Neuronal stem cell (in vitro differentiated cells): ENCODE data around the gene PTPN9.
"Not testable (repeated sequence)": the region's sequence is repeated elsewhere in the genome, so short reads cannot be mapped to it uniquely, and the experiment has no call there.

Experiments used
- DNase-seq: peaks from one replicate; pipeline ENCODE4 v3.0.0-alpha.2; 2013; ENCODE audit warnings: low spot score
- H2AFZ ChIP-seq: one replicate; pipeline ENCODE4 v1.6.1; 2013; ENCODE audit warnings: mild to moderate bottlenecking, low read length, inconsistent platforms
- H2AK5ac ChIP-seq: 2 replicates; pipeline ENCODE4 v1.6.1; 2013; ENCODE audit warnings: low read depth, mild to moderate bottlenecking, inconsistent platforms, low read length, moderate library complexity, mixed read lengths
- H2BK120ac ChIP-seq: 2 replicates; pipeline ENCODE4 v1.6.1; 2013; ENCODE audit warnings: low read depth, mild to moderate bottlenecking, inconsistent platforms, low read length, moderate library complexity, mixed read lengths
- H2BK12ac ChIP-seq: one replicate; pipeline ENCODE4 v1.6.1; 2013; ENCODE audit warnings: low read length, inconsistent platforms
- H2BK15ac ChIP-seq: 2 replicates; pipeline ENCODE4 v1.6.1; 2013; ENCODE audit warnings: mild to moderate bottlenecking, low read length, inconsistent platforms, mixed read lengths
- H2BK5ac ChIP-seq: one replicate; pipeline ENCODE4 v1.6.1; 2013; ENCODE audit warnings: inconsistent platforms, mild to moderate bottlenecking, low read length, moderate library complexity
- H3K14ac ChIP-seq: one replicate; pipeline ENCODE4 v1.6.1; 2013; ENCODE audit warnings: low read length, inconsistent platforms
- H3K18ac ChIP-seq: 2 replicates; pipeline ENCODE4 v1.6.1; 2013; ENCODE audit warnings: low read length, inconsistent platforms
- H3K23ac ChIP-seq: 2 replicates; pipeline ENCODE4 v1.6.1; 2013; ENCODE audit warnings: low read depth, mild to moderate bottlenecking, mixed read lengths, low read length, inconsistent platforms; ENCODE audit not compliant: poor library complexity
- H3K27ac ChIP-seq: replicated peaks from 3 replicates; pipeline ENCODE4 v1.5.1; 2013; ENCODE audit warnings: low read length, inconsistent platforms
- H3K27me3 ChIP-seq, 3 experiments: 2 replicates each; pipeline ENCODE4 v1.6.1; 2013; ENCODE audit warnings: low read length in 3 of 3, mild to moderate bottlenecking in 2 of 3, inconsistent platforms in 1 of 3, low read depth in 1 of 3, mixed read lengths in 1 of 3, moderate library complexity in 1 of 3; ENCODE audit not compliant: control insufficient read depth in 3 of 3, insufficient read depth in 3 of 3
- H3K36me3 ChIP-seq, 2 donors: replicated peaks in 1 of 2; 2 replicates each; pipeline ENCODE4 v1.6.1; 2013; ENCODE audit warnings: low read length in 2 of 2; ENCODE audit not compliant: control insufficient read depth in 2 of 2, insufficient read depth in 2 of 2
- H3K4ac ChIP-seq: 2 replicates; pipeline ENCODE4 v1.6.1; 2013; ENCODE audit warnings: inconsistent platforms, mild to moderate bottlenecking, low read length, moderate library complexity
- H3K4me1 ChIP-seq, 2 donors: 1 replicate in 1 of 2; 2 replicates in 1 of 2; pipeline ENCODE4 v1.6.1; 2013; ENCODE audit warnings: low read length in 2 of 2, low read depth in 1 of 2; ENCODE audit not compliant: control insufficient read depth in 2 of 2, insufficient read depth in 1 of 2
- H3K4me2 ChIP-seq: one replicate; pipeline ENCODE4 v1.6.1; 2013; ENCODE audit warnings: mild to moderate bottlenecking, low read length, inconsistent platforms; ENCODE audit not compliant: insufficient read depth, poor library complexity, severe bottlenecking
- H3K4me3 ChIP-seq, 2 donors: 2 replicates each; pipeline ENCODE4 v1.5.1; 2013; ENCODE audit warnings: low read length in 2 of 2, mild to moderate bottlenecking in 2 of 2, inconsistent platforms in 1 of 2, moderate library complexity in 1 of 2
- H3K79me1 ChIP-seq: one replicate; pipeline ENCODE4 v1.6.1; 2013; ENCODE audit warnings: low read depth, mild to moderate bottlenecking, inconsistent platforms, low read length, moderate library complexity
- H3K9ac ChIP-seq: one replicate; pipeline ENCODE4 v1.6.1; 2013; ENCODE audit warnings: mild to moderate bottlenecking, low read depth, low read length, inconsistent platforms; ENCODE audit not compliant: poor library complexity
- H3K9me3 ChIP-seq, 2 donors: replicated peaks in 1 of 2; 2 replicates each; pipeline versions ENCODE3 to v1.6.1; 2013; ENCODE audit warnings: low read length in 2 of 2, mild to moderate bottlenecking in 2 of 2, inconsistent platforms in 1 of 2, low read depth in 1 of 2, mixed read lengths in 1 of 2, moderate library complexity in 1 of 2; ENCODE audit not compliant: control insufficient read depth in 2 of 2, insufficient read depth in 1 of 2
- H4K8ac ChIP-seq: one replicate; pipeline ENCODE4 v1.6.1; 2013; ENCODE audit warnings: low read depth, mild to moderate bottlenecking, inconsistent platforms, low read length, moderate library complexity
- H4K91ac ChIP-seq: one replicate; pipeline ENCODE4 v1.6.1; 2013; ENCODE audit warnings: low read length, low read depth, mild to moderate bottlenecking, inconsistent platforms; ENCODE audit not compliant: poor library complexity
- WGBS, 2 donors: extraction: QIAGEN DNeasy Blood & Tissue Kit; methylation state at CpG; one replicate each; pipeline ENCODE4 v1.1.7; 2013; ENCODE audit warnings: missing lambda C conversion rate in 2 of 2, mixed read lengths in 1 of 2; ENCODE audit not compliant: insufficient read length in 2 of 2, insufficient replicate concordance in 1 of 2; ENCODE audit errors: extremely low coverage in 2 of 2; 5-methylcytosine and 5-hydroxymethylcytosine counted together

PTPN9 gene

GRCh38 chr15:75589071-75589470 is 10.0 kb upstream of the PTPN9 start:
- peaks cover 2 to 3% of the 10 kb centered on the region in 2 donors for H3K4me1 ChIP-seq
- no peak overlapping the region for H3K4me3 ChIP-seq
- H2AK5ac ChIP-seq: no peak overlapping the region
- H2AFZ ChIP-seq: no peak overlapping the region
- no peaks in the 10 kb centered on the region for H3K27me3 ChIP-seq
- no peak overlapping the region for H2BK120ac ChIP-seq
- WGBS, 2 donors: no CpG with 5 or more reads among the region's 5 CpGs
- no peak overlapping the region for H3K27ac ChIP-seq
- H2BK5ac ChIP-seq: no peak overlapping the region
- H3K79me1 ChIP-seq: no peaks in the 10 kb centered on the region
- H4K8ac ChIP-seq: no peak overlapping the region
- no peak overlapping the region for H2BK12ac ChIP-seq
- no peak overlapping the region for H3K4me2 ChIP-seq
- H3K4ac ChIP-seq: no peak overlapping the region
- H4K91ac ChIP-seq: no peak overlapping the region
- H3K9me3 ChIP-seq: no peaks in the 10 kb centered on the region
- H3K23ac ChIP-seq: no peak overlapping the region
- no peak overlapping the region for H3K9ac ChIP-seq
- H3K18ac ChIP-seq: no peak overlapping the region
- DNase-seq: no peak
- no peak overlapping the region for H3K14ac ChIP-seq
- no peak overlapping the region for H2BK15ac ChIP-seq
- H3K36me3 ChIP-seq: peaks cover 0 to 7% of the 10 kb centered on the region in 2 donors

GRCh38 chr15:75586422-75586821 is 7.3 kb upstream of the PTPN9 start:
- no CpG with 5 or more reads among the region's 5 CpGs for WGBS, 2 donors
- H2BK15ac ChIP-seq: not testable (repeated sequence)

GRCh38 chr15:75584121-75584520 is 5.0 kb upstream of the PTPN9 start:
- no peak overlapping the region for H3K27ac ChIP-seq
- H3K4me3 ChIP-seq: no peak overlapping the region
- no CpG with 5 or more reads among the region's 4 CpGs for WGBS, 2 donors
- no peak overlapping the region for H2BK5ac ChIP-seq
- DNase-seq: no peak
- H4K91ac ChIP-seq: no peak overlapping the region
- H4K8ac ChIP-seq: no peak overlapping the region
- no peak overlapping the region for H3K4ac ChIP-seq
- no peaks in the 10 kb centered on the region for H3K79me1 ChIP-seq
- no peak overlapping the region for H3K9ac ChIP-seq
- no peak overlapping the region for H2BK15ac ChIP-seq
- no peaks in the 10 kb centered on the region for H3K36me3 ChIP-seq
- H3K18ac ChIP-seq: no peak overlapping the region
- H2AFZ ChIP-seq: no peak overlapping the region
- no peaks in the 10 kb centered on the region for H3K27me3 ChIP-seq
- H3K4me2 ChIP-seq: no peak overlapping the region
- H3K9me3 ChIP-seq: no peaks in the 10 kb centered on the region
- no peak overlapping the region for H2BK120ac ChIP-seq
- no peak overlapping the region for H3K23ac ChIP-seq
- no peak overlapping the region for H3K14ac ChIP-seq
- H3K4me1 ChIP-seq: peaks cover 4% of the 10 kb centered on the region in 2 donors
- H2AK5ac ChIP-seq: no peak overlapping the region
- H2BK12ac ChIP-seq: no peak overlapping the region

More at GRCh38 chr15:75586422-75586821, 7.3 kb upstream of the PTPN9 start:
- H3K9me3 ChIP-seq, H4K91ac ChIP-seq, H2AK5ac ChIP-seq, H3K27ac ChIP-seq, H3K23ac ChIP-seq, DNase-seq, H2BK5ac ChIP-seq, H3K4me3 ChIP-seq, H3K14ac ChIP-seq, H3K79me1 ChIP-seq, H2AFZ ChIP-seq, H3K4me2 ChIP-seq, H3K27me3 ChIP-seq, H3K4me1 ChIP-seq, H2BK120ac ChIP-seq, H4K8ac ChIP-seq, H3K18ac ChIP-seq, H3K4ac ChIP-seq, H2BK12ac ChIP-seq, H3K36me3 ChIP-seq, H3K9ac ChIP-seq: not testable (repeated sequence)

- no peak overlapping the region for H2BK120ac ChIP-seq
- H3K27ac ChIP-seq: no peak overlapping the region
Observed at GRCh38 chr15:75583701-75584100, 4.6 kb upstream of the PTPN9 start.

More at GRCh38 chr15:75583701-75584100, 4.6 kb upstream of the PTPN9 start:
- H3K27me3 ChIP-seq: no peaks in the 10 kb centered on the region
- no peak overlapping the region for H3K4ac ChIP-seq
- H2BK12ac ChIP-seq: no peak overlapping the region
- H2BK5ac ChIP-seq: no peak overlapping the region
- DNase-seq: no peak
- no peak overlapping the region for H3K14ac ChIP-seq
- H3K18ac ChIP-seq: no peak overlapping the region
- no peaks in the 10 kb centered on the region for H3K79me1 ChIP-seq
- WGBS, 2 donors: no CpG with 5 or more reads among the region's 5 CpGs
- H2BK15ac ChIP-seq: no peak overlapping the region
- no peak overlapping the region for H4K8ac ChIP-seq
- H3K9ac ChIP-seq: no peak overlapping the region
- H3K4me2 ChIP-seq: no peak overlapping the region
- H3K4me3 ChIP-seq: no peak overlapping the region
- H2AFZ ChIP-seq: no peak overlapping the region
- H3K23ac ChIP-seq: no peak overlapping the region
- peaks cover 4% of the 10 kb centered on the region in 2 donors for H3K4me1 ChIP-seq
- no peak overlapping the region for H4K91ac ChIP-seq
- H2AK5ac ChIP-seq: no peak overlapping the region
- no peaks in the 10 kb centered on the region for H3K36me3 ChIP-seq
- no peaks in the 10 kb centered on the region for H3K9me3 ChIP-seq
